ENCODE results near the gene DACH2. TPM values are rescaled to one million over a fixed set of nuclear protein-coding genes. Genes with fewer than 3 reads are reported as not detected.

Gene DACH2
- total and polyA plus RNA-seq, 9 of the 15 experiments (the other 6 are each of a cell fraction or from before 2014, with no cell fraction given), result not detected

- Histone ChIP-seq H3K9me3 (replicated peaks; ENCODE audit: control insufficient read depth, insufficient read depth, low read depth, low read length) (no peaks in the 10 kb centered on the region), H3K4me2 (ENCODE audit: insufficient read depth, low read length) (no peak overlapping the region), H3K36me3 (ENCODE audit: control insufficient read depth, insufficient read depth, low read length) (no peaks in the 10 kb centered on the region), H4K20me1 (replicated peaks; ENCODE audit: control insufficient read depth, insufficient read depth, low read length) (no peaks in the 10 kb centered on the region), H2AFZ (ENCODE audit: low read depth, low read length) (no peak overlapping the region), H3K27me3 (ENCODE audit: control insufficient read depth in 2 of 2, insufficient read depth in 2 of 2, low read length in 2 of 2) (no peaks in the 10 kb centered on the region), H3K4me1 (replicated peaks in 1 of 2; ENCODE audit: control insufficient read depth in 2 of 2, insufficient read depth in 2 of 2, low read length in 2 of 2) (no peaks in the 10 kb centered on the region), H3K27ac (ENCODE audit: extremely low read depth, low read depth, low read length) (no peak overlapping the region), H3K4me3 (no peak overlapping the region), H3K79me2 (ENCODE audit: control insufficient read depth, insufficient read depth, low read length) (no peaks in the 10 kb centered on the region), H3K9ac (ENCODE audit: insufficient read depth in 1 of 2, low read depth in 2 of 2, low read length in 2 of 2) (no peak overlapping the region), H3K9me1 (ENCODE audit: control insufficient read depth, insufficient read depth, low read length) (no peaks in the 10 kb centered on the region)
- intact Hi-C loops (cut with micrococcal nuclease), result no loop called here
- BruUV-seq (replicated peaks), result no TSS peak
- ChIA-PET CTCF (ENCODE audit: low intra/inter-chr PET ratio) (no interaction called here), POLR2A (no interaction called here)
- FAIRE-seq, result no peak
- no peak for DNase-seq (ENCODE audit: extremely low read depth in 1 of 4, low spot score in 3 of 4)
- 0% methylated on average over 2 of the region's 2 CpGs for WGBS (ENCODE audit: insufficient coverage, low coverage, missing lambda C conversion rate)
- in situ Hi-C loops (cut with MboI), result no loop called here
- ATAC-seq, result no peak
- TF ChIP-seq HDAC2 (IDR thresholded peaks at IDR 0.05) (no peak), ZBTB8A (IDR thresholded peaks at IDR 0.05; ENCODE audit: partially characterized antibody) (no peak), SMARCA5 (IDR thresholded peaks at IDR 0.05) (no peak), CUX1 (CRISPR knock-in tag; IDR thresholded peaks at IDR 0.05) (no peak), ASH1L (IDR thresholded peaks at IDR 0.05; ENCODE audit: borderline replicate concordance, low read depth, partially characterized antibody) (no peak), ZNF280A (IDR thresholded peaks at IDR 0.05; ENCODE audit: low read depth, partially characterized antibody) (no peak), ZNF232 (CRISPR knock-in tag; IDR thresholded peaks at IDR 0.05) (no peak), KAT2B (IDR thresholded peaks at IDR 0.05; ENCODE audit: low read depth, low read length) (no peak), HNRNPLL (IDR thresholded peaks at IDR 0.05; ENCODE audit: low read depth, low read length, poor library complexity, severe bottlenecking) (no peak), MNT (conservative IDR thresholded peaks at IDR 0.05) (no peak), ZNF3 (CRISPR knock-in tag; IDR thresholded peaks at IDR 0.05) (no peak), ZFP91 (CRISPR knock-in tag; IDR thresholded peaks at IDR 0.05) (no peak), NR2C2 (CRISPR knock-in tag; IDR thresholded peaks at IDR 0.05) (no peak), NR2C2 (tag; IDR thresholded peaks at IDR 0.05) (no peak)
These were observed 681.5 kb downstream of the DACH2 start for GRCh38 chrX:86829786-86830185.

Data from K562 (cell line).